ENCODE results near the gene GRK1.
A peak's percentile ranks its signal among the peaks of the same experiment; 100 is the strongest.

GRK1 gene

DNA sequence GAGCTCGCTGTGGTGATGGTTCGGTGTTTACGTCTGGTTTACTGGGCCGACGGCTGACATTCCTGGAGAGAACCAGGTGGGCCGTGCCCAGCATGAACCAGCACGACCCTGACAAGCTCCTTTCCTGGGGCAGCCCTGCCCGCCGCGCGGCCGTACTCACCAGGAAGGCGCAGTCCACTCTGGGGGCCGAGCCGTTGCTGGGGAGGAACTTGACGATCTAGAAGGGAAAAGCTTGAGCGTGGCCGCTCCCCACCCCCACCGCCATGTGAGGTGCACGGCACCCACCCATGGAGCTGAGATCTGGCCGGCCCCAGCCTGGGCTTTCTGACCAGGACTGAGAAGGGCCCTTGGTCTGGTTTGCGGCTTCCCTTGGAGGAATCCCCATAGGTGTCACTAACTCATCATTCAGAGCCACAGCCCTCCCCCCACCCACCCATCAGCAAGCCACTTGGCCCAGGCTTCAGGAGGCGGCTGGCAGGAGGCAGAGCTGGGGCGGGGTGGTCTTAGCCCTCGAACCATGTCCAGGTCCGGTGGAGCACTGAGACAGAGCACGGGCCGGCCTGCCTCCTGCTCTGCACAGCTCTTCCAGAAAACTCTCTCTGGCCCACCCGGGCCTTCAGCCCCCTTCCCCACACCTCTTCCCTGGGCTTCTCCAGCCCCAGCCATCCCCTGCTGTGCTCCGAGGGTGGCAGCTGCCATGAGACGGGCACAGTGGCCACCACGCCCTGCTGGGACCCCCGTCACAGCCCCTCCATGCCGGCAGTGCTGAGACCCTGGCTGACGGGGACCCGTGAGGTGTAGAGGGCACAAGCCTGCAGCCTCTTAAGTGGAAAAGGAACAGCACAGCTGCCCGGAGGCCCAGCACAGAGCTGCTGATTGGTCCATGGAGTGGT lies 15.3 kb upstream of the GRK1 start:
- no peak for DNase-seq

DNA sequence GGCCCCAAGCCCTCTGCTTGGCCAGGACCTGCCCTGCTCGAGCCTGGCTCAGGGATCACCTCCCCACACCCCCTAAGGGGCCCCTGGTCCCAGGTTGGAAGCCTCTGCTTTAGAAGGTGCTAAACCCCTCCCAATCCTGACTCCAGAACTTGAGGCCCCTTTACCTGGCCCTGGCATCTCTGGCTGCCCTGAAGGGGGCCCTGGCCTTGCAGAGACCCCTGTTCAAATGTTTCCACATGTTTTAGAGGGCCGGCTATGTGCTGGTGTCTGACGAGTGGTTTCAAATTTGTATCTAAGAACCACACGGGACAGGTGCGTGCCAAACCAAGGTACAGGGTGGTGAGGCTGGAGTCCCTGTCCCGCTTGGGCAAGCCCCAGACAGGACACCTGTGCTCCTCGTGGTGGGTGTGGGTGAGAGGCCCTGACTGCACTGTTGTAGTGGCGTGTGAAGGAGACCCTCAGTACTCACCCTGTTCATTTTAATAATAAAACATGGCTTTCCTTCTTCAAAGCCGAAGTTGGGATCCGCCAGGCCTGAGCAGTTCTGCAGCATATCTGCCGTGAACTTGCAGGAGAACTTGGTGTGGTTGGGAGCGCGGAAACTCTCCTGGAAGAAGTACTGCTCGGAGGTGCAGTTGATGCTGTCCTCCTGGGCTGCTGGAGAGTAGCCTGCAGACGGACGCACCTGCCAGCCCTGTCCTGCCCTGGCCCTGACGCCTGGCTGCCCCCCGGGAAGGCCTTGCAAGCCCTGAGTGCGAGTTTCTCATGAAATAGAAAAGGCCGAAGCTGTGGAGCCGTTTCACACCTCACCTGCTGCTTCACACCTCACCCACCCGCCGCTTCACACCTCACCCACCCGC lies 14.4 kb upstream of the GRK1 start:
- no peak for DNase-seq

DNA sequence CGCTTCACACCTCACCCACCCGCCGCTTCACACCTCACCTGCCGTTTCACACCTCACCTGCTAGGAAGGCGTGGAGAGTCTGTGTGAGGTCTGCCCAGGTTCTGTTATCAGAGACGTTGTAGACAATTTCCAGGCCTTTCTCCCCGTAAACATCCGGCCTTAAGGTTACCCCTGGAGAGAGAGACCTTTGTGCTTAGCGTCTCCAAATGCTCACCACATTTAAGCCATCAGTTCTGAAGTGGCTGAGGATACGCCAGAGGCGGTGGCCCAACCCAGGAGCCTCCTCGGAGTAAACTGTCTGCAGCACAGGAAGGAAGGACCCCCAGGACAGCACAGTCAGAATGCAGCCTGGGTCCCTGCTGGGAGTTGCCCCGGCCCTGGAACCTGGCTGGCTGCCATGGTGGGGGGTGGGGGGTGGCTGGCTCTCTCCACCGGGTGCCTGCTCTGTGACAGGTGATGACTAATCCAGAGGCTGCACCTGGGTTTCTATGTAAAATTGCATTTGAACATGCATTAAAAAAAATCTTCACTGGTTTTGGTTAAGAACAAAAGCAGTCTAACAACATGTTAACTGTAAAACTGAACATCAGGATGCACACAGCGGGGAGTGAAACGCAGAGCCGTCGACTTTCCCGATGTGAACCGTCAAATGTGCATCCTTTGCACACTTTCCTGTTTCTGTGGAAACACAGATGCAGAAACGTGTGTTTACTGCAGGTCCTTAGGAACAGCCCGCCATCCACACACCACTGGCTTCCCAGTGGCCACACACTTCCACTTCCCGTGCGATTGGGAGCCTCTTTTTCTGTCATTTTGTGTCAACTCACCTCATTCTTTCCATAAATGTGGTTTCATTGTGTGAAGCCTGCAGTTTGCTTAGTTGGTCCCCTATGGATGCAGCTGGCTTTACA lies 13.5 kb upstream of the GRK1 start:
- DNase-seq: no peak

GRCh38 chr13:113654175-113654560 lies 12.9 kb upstream of the GRK1 start:
- no peak for DNase-seq

GRCh38 chr13:113654591-113655345 lies 12.3 kb upstream of the GRK1 start:
- DNase-seq: no peak

DNA sequence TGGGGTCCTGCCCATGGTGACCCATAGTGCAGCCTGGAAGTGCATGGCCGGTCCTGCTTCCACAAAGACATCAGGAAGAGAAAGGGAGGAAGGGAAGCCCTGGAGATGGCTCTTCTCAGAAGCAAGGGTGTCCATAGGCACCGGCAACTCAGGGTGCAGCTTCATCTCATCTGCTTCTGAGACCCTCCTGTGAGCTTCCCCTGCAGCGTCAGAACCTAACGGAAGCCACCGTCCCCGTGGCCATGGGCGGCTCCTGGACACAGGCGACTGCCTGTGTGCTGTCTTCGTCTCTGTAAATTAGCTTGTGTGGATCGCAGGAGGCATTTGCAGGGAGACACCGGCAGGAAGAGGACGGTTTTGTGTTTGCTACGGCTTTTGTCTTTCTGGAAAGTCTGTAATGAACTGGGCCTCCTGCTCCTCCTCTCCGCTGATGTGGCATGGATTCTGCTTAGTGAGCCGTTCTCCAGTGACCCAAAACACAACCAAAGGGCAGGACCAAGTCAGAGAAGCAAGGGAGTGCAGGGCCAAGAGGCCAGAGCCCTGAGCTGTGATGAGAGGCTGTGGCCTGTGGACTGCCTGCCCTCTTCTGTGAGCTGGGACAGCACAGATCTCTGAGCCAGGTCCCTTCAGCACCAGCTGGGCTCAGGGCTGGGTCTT lies 11.5 kb upstream of the GRK1 start:
- DNase-seq: no peak

DNA sequence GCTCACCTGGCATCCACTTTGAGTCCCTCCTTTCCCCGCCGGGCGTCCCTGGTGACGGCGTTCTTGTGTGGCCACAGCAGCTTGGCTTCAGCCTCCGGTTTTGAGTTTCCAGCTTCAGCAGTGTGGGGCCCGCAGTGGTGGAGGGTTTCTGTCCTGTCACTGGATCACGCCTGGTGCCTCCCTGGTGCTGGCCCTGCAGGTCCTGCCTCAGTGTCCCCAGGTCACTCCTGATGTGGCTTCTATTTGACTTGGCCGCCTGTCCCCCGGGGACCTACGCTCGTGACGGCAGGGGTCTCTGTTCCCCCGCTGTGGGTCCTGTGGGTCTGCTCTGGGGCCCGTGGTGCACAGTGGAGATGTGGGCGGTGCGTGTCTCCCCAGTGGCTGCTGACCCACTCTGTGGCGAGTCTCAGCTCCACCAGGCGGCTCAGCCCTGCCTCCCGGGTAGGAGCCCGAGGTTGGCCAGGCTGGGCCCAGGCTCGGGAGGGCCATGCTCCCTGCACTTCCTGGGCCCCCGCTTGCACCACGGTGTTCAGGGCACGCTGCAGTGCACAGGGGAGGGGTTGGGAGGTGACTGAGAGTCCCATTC lies 10.9 kb upstream of the GRK1 start:
- no peak for DNase-seq

GRCh38 chr13:113656831-113657671 lies 10.0 kb upstream of the GRK1 start:
- no peak for DNase-seq

DNA sequence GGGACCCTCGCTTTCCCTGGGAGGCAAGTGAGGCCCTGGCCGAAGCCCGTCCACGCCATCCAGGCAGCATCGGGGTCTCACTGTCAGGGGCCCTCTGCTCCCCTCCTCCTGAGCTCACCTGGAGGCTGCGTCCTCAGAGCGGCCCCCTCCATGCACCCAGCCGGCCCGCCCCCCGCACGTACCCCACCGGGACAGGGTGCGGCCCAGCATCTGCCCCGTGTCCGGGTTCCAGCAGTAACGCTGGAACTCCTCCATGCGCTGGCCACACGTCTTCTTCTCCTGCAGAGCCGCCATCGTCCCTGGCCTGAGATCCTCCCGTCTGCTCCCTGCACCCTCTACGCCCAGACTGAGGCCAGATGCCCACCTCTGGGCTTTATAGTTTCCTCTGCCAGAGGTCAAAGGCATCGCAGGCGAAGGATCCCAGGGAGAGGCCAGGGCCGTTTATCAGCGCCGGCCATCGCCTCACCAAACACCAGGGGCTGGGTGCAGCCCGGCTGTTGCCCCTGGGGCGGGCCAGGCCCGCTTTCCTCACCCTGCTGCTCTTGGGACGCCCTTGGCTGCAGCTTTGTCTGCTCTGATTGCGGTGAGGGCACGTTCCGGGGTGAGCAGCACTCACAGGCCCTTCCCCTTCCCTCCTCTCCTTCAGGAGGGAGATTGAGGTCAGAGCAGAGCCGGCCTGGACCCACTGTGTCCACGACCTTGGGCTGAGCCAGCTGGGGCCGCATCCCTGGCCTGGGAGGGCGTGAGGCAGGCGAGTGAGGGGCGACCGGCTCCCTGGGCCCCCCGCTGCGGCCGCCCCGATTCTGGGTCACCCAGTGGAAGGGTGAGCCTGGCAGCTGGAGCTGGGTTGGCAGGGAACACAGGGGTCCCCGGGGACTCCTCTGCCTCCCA lies 8.9 kb upstream of the GRK1 start, which contains the start of gene ATP4B:
Gene ATP4B (minus strand): TSS at position 348 of the 891 bp plus-strand sequence. CDS start 54 bp downstream, at position 294.
- DNase-seq: no peak

DNA sequence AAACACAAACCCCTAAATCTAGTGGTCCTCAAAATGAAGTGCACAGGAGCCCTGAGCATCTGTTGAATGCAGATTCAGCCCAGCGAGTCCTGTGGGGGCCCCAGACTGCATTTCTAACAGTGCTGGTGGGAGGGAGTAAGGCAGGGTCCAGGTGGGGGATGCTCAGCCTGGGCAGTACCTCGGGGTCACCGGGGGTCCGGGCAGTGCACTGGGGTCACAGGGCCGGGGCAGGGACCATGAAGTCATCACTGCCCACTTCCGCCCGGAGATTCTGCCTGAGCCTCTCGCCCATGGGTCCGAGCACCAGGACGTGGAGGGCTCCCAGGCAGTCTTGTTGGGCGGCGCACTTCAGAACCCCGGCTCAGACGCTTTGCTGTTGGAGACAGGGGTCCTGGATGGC lies 8.2 kb upstream of the GRK1 start:
- no peak for DNase-seq

- DNase-seq: no peak
Measured at GRCh38 chr13:113659337-113659736, 7.7 kb upstream of the GRK1 start.

DNA sequence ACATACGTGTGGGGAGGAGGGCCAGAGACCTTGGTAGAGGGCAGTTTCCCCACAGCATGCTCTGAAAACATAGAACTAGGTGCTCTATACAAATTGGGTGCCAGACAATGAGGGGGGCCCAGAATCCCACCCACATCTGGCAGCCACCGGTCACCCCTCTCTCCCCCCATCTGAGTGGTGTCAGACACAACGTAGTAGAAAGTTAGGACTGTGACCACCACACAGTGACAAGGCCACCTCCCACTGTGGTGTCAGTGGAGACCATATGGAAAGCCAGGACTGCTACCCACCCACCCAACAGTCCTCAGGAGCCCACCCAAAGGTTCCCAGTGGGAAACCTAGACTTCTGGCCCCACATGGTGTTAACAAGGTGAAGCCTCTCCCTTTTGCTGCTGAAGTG lies 7.0 kb upstream of the GRK1 start:
- no peak for DNase-seq

- no peak for DNase-seq
Measured at GRCh38 chr13:113661509-113661908, 5.5 kb upstream of the GRK1 start.

GRCh38 chr13:113663934-113664333 lies 3.1 kb upstream of the GRK1 start:
- peak in 1 of 2 experiments; percentile 13 for DNase-seq

GRCh38 chr13:113664751-113665596 lies 2.0 kb upstream of the GRK1 start:
- DNase-seq: no peak

- DNase-seq: no peak
Measured at GRCh38 chr13:113665597-113666328, 1.3 kb upstream of the GRK1 start.

DNA sequence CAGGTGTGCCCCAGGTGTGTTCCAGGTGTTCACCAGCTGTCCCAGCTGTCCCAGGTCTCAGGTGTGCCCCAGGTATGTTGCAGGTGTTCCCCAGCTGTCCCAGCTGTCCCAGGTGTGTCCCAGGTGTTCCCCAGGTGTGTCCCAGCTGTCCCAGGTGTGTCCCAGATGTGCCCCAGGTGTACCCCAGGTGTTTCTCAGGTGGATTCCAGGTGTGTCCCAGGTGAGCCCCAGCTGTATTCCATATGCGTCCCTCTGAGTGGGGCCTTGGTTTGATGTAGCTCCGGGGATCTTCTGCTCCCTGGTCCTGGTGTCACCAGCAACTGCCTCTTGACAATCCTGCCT lies 719 bp upstream of the GRK1 start:
- no peak for DNase-seq

Data from NCI-H446 (cell line).